OCI-LY7 (cell line): ENCODE data around the gene CGAS. TPM values are rescaled to one million over a fixed set of nuclear protein-coding genes. Genes with fewer than 3 reads are reported as not detected.
"Not testable (repeated sequence)": the region's sequence is repeated elsewhere in the genome, so short reads cannot be mapped to it uniquely, and the experiment has no call there.

Experiments used
- BruUV-seq: library from RNA; stranded (reverse); fragments of 400-500 nt; replicated peaks from 2 replicates; lab custom pipeline; 2021; lab: Mats Ljungman, UMichigan
- CTCF ChIA-PET: fragments of 300-600 bp; sonication (Branson Sonifier 250); formaldehyde crosslinking; loops from one replicate; lab custom pipeline; 2022; ENCODE audit warnings: antibody characterized with exemption; ENCODE audit not compliant: unreplicated experiment; lab: Charles Lee
- POLR2A ChIA-PET: fragments of 300-600 bp; sonication (Branson Sonifier 250); formaldehyde crosslinking; loops from one replicate; lab custom pipeline; 2022; ENCODE audit warnings: antibody characterized with exemption; lab: Charles Lee
- DNase-seq: peaks from one replicate; pipeline ENCODE4 v3.0.0-alpha.2; 2015; ENCODE audit warnings: low spot score
- H2AFZ ChIP-seq: fragments of 200-600 bp; sonication (generic), shearing (Covaris generic); 2 replicates; pipeline ENCODE4 v1.6.1; 2014; ENCODE audit warnings: mild to moderate bottlenecking, antibody characterized with exemption, low read length, moderate library complexity
- H3K27ac ChIP-seq: fragments of 200-600 bp; sonication (generic); 2 replicates; pipeline ENCODE4 v1.5.1; 2014; ENCODE audit warnings: mixed run types, low read depth, mild to moderate bottlenecking, moderate library complexity, low read length, inconsistent platforms; ENCODE audit not compliant: poor library complexity, severe bottlenecking
- H3K36me3 ChIP-seq: fragments of 200-600 bp; sonication (generic); 2 replicates; pipeline ENCODE4 v1.6.1; 2014; ENCODE audit warnings: mild to moderate bottlenecking, antibody characterized with exemption, low read length, moderate library complexity, mixed read lengths; ENCODE audit not compliant: insufficient read depth
- H3K4me1 ChIP-seq: fragments of 200-600 bp; sonication (generic); 2 replicates; pipeline ENCODE4 v1.5.1; 2014; ENCODE audit warnings: mild to moderate bottlenecking, low read length; ENCODE audit not compliant: insufficient read depth, poor library complexity, severe bottlenecking
- H3K4me2 ChIP-seq: fragments of 200-600 bp; sonication (generic); 2 replicates; pipeline ENCODE4 v1.6.1; 2014; ENCODE audit warnings: mild to moderate bottlenecking, low read length
- H3K4me3 ChIP-seq: fragments of 200-600 bp; sonication (generic); 2 replicates; pipeline ENCODE4 v1.5.1; 2014; ENCODE audit warnings: mild to moderate bottlenecking, low read depth, low read length; ENCODE audit not compliant: poor library complexity, severe bottlenecking
- H3K79me2 ChIP-seq: fragments of 200-600 bp; sonication (generic); 2 replicates; pipeline ENCODE4 v1.6.1; 2016; ENCODE audit warnings: low read depth, mild to moderate bottlenecking, low read length, moderate library complexity, mixed read lengths; ENCODE audit not compliant: insufficient read depth
- H3K9me2 ChIP-seq: fragments of 200-600 bp; sonication (generic); 2 replicates; pipeline ENCODE4 v1.6.1; 2016; ENCODE audit warnings: mild to moderate bottlenecking, low read length, mixed read lengths; ENCODE audit not compliant: insufficient read depth
- H3K9me3 ChIP-seq: fragments of 200-600 bp; sonication (generic); 2 replicates; pipeline ENCODE4 v1.6.1; 2014; ENCODE audit warnings: mild to moderate bottlenecking, mixed run types, low read length, mixed read lengths
- H4K20me1 ChIP-seq: fragments of 200-600 bp; sonication (generic); 2 replicates; pipeline ENCODE4 v1.6.1; 2014; ENCODE audit warnings: mild to moderate bottlenecking, antibody characterized with exemption, low read length, moderate library complexity, mixed read lengths; ENCODE audit not compliant: insufficient read depth
- EZH2phosphoT487 ChIP-seq: fragments of 200-600 bp; sonication (generic); IDR thresholded peaks from 2 replicates; pipeline ENCODE4 v1.6.1; 2018; ENCODE audit warnings: low read depth, borderline replicate concordance, mild to moderate bottlenecking, mixed run types, antibody characterized with exemption, low read length, moderate library complexity, mixed read lengths
- intact Hi-C: fragments of 100-400 bp; cut with micrococcal nuclease; formaldehyde crosslinking; loops from one replicate; pipeline ENCODE4 v1.10.0; 2022; ENCODE audit not compliant: unreplicated experiment
- total RNA-seq, 2 experiments: library from RNA; depleted of rRNA in 1 of 2; stranded (reverse); fragments of >200 nt in 1 of 2; shearing (Covaris generic) in 1 of 2; gene quantifications; 2 replicates each; pipeline ENCODE4 v1.2.3, GENCODE V29; 2014 to 2022
- TF ChIP-seq, protein P1 (sequence below): fragments of 200-600 bp; sonication (generic); conservative IDR thresholded peaks from 2 replicates; pipeline ENCODE4 v1.5.1; 2014; ENCODE audit warnings: mild to moderate bottlenecking, antibody characterized with exemption, low read length, moderate library complexity, mixed read lengths

Gene CGAS
- total RNA-seq, 2 experiments from 2014 or later, result 0.40 to 1.3 TPM

DNA sequence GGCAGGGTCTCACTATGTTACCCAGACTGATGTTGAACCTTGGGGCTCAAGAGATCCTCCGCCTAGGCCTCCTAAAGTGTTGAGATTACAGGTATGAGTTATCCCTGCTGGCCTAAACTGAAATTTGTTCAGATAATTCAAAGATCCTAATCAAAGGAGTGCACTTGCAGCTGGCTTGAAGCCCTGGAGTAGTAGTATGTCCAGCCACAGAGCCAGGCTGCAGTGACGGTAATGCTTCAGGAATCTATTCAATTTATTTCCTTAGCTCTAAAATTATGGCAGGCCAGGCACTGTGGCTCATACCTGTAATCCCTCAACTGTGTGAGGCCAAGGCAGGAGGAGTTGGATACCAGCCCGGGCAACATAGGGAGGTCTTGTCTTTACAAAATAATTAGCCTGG lies 58.8 kb downstream of the CGAS start:
- DNase-seq, result no peak
- ChIA-PET CTCF (interaction anchor here (0.5 kb wide), 1 partner anchor 222 kb away, joined by 3 read pairs; no protein-coding TSS in a partner anchor), POLR2A (interaction anchor here (0.5 to 1.6 kb wide), 2 partner anchors 13 to 174 kb away, joined by 3 to 11 read pairs; no protein-coding TSS in a partner anchor)
- H3K36me3 ChIP-seq, result no peaks in the 10 kb centered on the region
- H3K4me2 ChIP-seq, result no peak overlapping the region
- H2AFZ ChIP-seq, result no peak overlapping the region
- no peaks in the 10 kb centered on the region for H3K9me3 ChIP-seq
- BruUV-seq, result no TSS peak
- H3K4me1 ChIP-seq, result peaks cover 3% of the 10 kb centered on the region
- H3K4me3 ChIP-seq, result no peak overlapping the region
- no peaks in the 10 kb centered on the region for H3K9me2 ChIP-seq
- intact Hi-C loops, result no loop called here
- TF ChIP-seq, protein P1, sequence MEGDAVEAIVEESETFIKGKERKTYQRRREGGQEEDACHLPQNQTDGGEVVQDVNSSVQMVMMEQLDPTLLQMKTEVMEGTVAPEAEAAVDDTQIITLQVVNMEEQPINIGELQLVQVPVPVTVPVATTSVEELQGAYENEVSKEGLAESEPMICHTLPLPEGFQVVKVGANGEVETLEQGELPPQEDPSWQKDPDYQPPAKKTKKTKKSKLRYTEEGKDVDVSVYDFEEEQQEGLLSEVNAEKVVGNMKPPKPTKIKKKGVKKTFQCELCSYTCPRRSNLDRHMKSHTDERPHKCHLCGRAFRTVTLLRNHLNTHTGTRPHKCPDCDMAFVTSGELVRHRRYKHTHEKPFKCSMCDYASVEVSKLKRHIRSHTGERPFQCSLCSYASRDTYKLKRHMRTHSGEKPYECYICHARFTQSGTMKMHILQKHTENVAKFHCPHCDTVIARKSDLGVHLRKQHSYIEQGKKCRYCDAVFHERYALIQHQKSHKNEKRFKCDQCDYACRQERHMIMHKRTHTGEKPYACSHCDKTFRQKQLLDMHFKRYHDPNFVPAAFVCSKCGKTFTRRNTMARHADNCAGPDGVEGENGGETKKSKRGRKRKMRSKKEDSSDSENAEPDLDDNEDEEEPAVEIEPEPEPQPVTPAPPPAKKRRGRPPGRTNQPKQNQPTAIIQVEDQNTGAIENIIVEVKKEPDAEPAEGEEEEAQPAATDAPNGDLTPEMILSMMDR, result no peak
- TF ChIP-seq EZH2phosphoT487, result no peak
- H4K20me1 ChIP-seq, result no peaks in the 10 kb centered on the region
- H3K27ac ChIP-seq, result no peak overlapping the region
- no peaks in the 10 kb centered on the region for H3K79me2 ChIP-seq

GRCh38 chr6:73392188-73392587 lies 59.9 kb downstream of the CGAS start:
- intact Hi-C loops, H2AFZ ChIP-seq, H3K9me3 ChIP-seq, H3K4me1 ChIP-seq, H4K20me1 ChIP-seq, CTCF ChIA-PET, H3K9me2 ChIP-seq, DNase-seq, H3K79me2 ChIP-seq, H3K27ac ChIP-seq, H3K4me3 ChIP-seq, BruUV-seq, H3K36me3 ChIP-seq, H3K4me2 ChIP-seq: not testable (repeated sequence)
- POLR2A ChIA-PET, result interaction anchor here (0.5 to 1.6 kb wide), 3 partner anchors 11 to 20 kb away, joined by 3 to 11 read pairs (median 5); no protein-coding TSS in a partner anchor

- peaks cover 3% of the 10 kb centered on the region for H3K4me1 ChIP-seq
- ChIA-PET CTCF (no interaction called here), POLR2A (interaction anchor here (1.0 kb wide), 1 partner anchor 53 kb away, joined by 4 read pairs; no protein-coding TSS in a partner anchor)
- DNase-seq, result no peak
- TF ChIP-seq, protein P1, result no peak
- no peak for TF ChIP-seq EZH2phosphoT487
- no peaks in the 10 kb centered on the region for H4K20me1 ChIP-seq
- no peaks in the 10 kb centered on the region for H3K79me2 ChIP-seq
- H3K27ac ChIP-seq, result no peak overlapping the region
- no peak overlapping the region for H2AFZ ChIP-seq
- intact Hi-C loops, result no loop called here
- H3K36me3 ChIP-seq, result no peaks in the 10 kb centered on the region
- no peaks in the 10 kb centered on the region for H3K9me2 ChIP-seq
- BruUV-seq, result no TSS peak
- no peak overlapping the region for H3K4me3 ChIP-seq
- no peak overlapping the region for H3K4me2 ChIP-seq
- H3K9me3 ChIP-seq, result no peaks in the 10 kb centered on the region
Measured at GRCh38 chr6:73391675-73392074, 60.4 kb downstream of the CGAS start.
